ENCODE results near the gene PTPN14.

DNA sequence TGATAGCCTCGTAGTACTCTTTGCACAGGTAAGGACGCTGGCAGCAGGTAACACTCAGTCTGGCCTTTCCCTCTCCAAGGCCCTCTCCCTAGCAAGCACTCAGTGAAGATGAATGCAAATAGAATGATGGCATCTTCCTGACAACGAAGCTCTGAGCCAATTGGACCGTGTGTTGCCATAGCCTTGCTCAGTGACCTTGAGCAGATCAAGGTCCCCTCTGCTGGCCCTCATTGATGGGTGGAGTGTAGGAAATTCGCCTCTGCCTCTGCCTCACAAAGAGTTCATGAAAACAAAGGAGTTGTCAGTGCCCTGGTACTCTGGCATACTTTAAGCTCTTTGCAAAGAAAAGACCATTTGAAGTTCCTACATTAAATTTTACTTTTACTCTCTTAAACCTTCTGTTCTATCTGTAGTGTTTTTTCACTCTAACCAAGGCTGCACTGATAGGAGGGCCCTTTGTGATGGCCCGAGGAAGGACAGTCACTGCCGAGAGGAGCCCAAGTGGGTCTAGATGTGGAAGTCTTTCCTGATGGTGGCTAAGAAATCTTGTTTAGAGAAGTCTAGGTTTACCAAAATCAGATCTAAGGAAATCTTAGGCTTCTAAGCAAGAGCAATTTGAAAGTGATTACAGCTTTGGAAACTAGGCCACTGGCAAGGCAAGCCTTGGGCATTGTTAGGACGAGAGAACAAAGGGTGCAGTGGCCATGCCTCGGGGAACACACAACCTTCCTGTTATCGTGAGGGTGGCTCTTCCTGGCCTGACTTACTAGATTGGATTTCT is 232.3 kb downstream of the PTPN14 start:
- TF ChIP-seq, protein P1, sequence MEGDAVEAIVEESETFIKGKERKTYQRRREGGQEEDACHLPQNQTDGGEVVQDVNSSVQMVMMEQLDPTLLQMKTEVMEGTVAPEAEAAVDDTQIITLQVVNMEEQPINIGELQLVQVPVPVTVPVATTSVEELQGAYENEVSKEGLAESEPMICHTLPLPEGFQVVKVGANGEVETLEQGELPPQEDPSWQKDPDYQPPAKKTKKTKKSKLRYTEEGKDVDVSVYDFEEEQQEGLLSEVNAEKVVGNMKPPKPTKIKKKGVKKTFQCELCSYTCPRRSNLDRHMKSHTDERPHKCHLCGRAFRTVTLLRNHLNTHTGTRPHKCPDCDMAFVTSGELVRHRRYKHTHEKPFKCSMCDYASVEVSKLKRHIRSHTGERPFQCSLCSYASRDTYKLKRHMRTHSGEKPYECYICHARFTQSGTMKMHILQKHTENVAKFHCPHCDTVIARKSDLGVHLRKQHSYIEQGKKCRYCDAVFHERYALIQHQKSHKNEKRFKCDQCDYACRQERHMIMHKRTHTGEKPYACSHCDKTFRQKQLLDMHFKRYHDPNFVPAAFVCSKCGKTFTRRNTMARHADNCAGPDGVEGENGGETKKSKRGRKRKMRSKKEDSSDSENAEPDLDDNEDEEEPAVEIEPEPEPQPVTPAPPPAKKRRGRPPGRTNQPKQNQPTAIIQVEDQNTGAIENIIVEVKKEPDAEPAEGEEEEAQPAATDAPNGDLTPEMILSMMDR (IDR thresholded peaks at IDR 0.05 in 4 of 5, conservative IDR thresholded peaks at IDR 0.05 in 1 of 5): no peak
- no peak for TF ChIP-seq POLR2A (IDR thresholded peaks at IDR 0.05)
